Sigmoid colon (tissue), 4 donors: Measurements from ENCODE around the gene ACTN1.

ENCODE experiments used
- EP300 ChIP-seq, 4 donors: sonication (generic); formaldehyde crosslinking; IDR thresholded peaks; one replicate each; pipeline ENCODE4 v1.6.1; 2017; ENCODE audit warnings: antibody characterized with exemption in 4 of 4
- TF ChIP-seq, protein P1 (sequence below), 4 experiments: fragments of 450-650 bp in 3 of 4; fragments of 200-600 bp in 1 of 4; IDR thresholded peaks; one replicate each; pipeline ENCODE4 v1.5.1; 2016 to 2019; ENCODE audit warnings: antibody characterized with exemption in 4 of 4, mild to moderate bottlenecking in 3 of 4, moderate library complexity in 2 of 4

- TF ChIP-seq, protein P1, sequence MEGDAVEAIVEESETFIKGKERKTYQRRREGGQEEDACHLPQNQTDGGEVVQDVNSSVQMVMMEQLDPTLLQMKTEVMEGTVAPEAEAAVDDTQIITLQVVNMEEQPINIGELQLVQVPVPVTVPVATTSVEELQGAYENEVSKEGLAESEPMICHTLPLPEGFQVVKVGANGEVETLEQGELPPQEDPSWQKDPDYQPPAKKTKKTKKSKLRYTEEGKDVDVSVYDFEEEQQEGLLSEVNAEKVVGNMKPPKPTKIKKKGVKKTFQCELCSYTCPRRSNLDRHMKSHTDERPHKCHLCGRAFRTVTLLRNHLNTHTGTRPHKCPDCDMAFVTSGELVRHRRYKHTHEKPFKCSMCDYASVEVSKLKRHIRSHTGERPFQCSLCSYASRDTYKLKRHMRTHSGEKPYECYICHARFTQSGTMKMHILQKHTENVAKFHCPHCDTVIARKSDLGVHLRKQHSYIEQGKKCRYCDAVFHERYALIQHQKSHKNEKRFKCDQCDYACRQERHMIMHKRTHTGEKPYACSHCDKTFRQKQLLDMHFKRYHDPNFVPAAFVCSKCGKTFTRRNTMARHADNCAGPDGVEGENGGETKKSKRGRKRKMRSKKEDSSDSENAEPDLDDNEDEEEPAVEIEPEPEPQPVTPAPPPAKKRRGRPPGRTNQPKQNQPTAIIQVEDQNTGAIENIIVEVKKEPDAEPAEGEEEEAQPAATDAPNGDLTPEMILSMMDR (IDR thresholded peaks at IDR 0.05), result no peak
- TF ChIP-seq EP300 (IDR thresholded peaks at IDR 0.05), result no peak
Measured at GRCh38 chr14:68905107-68905895, 73.8 kb downstream of the ACTN1 start.
